Measurements from ENCODE around the gene FBXL16.

The FBXL16 gene

DNA sequence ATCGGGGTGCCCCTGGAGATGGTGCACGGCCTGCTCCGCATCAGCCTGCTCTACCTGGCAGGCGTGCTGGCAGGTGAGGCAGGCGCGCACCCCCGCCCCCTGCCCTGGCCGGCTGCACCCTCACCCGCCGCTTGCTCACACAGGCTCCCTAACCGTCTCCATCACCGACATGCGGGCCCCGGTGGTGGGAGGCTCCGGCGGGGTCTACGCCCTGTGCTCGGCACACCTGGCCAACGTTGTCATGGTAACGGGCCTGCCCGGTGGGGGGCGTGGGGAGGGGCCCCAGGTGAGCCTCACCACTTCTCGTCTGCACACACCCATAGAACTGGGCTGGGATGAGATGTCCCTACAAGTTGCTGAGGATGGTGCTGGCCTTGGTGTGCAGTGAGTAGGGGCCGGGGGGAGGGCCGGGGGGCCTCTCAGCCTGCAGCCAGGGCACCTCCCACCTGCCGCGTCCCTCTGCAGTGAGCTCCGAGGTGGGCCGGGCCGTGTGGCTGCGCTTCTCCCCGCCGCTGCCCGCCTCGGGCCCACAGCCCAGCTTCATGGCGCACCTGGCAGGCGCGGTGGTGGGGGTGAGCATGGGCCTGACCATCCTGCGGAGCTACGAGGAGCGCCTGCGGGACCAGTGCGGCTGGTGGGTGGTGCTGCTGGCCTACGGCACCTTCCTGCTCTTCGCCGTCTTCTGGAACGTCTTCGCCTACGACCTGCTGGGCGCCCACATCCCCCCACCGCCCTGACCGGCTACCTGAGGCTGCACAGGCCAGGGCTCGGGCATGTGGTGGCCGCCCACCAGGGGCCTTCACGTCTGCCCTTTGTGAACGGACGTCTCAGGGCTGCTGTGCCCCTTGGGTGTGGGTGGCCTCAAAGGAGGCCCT lies 28.0 kb downstream of the FBXL16 start:
- no peak overlapping the region for H3K27ac ChIP-seq (replicated peaks)
- no peak overlapping the region for H3K4me3 ChIP-seq (replicated peaks; ENCODE audit: insufficient read depth, low read length)
- no peaks in the 10 kb centered on the region for H3K27me3 ChIP-seq (ENCODE audit: insufficient read depth, poor library complexity, severe bottlenecking)
- no peak for DNase-seq (ENCODE audit: low read depth in 1 of 2, low spot score in 1 of 2)
- TF ChIP-seq GABPA (IDR thresholded peaks at IDR 0.05; ENCODE audit: low read depth) (no peak), POLR2AphosphoS5 (IDR thresholded peaks at IDR 0.05; ENCODE audit: low read depth) (no peak), SPI1 (IDR thresholded peaks at IDR 0.05; ENCODE audit: borderline replicate concordance, low read depth) (no peak)
- TF ChIP-seq, protein P1, sequence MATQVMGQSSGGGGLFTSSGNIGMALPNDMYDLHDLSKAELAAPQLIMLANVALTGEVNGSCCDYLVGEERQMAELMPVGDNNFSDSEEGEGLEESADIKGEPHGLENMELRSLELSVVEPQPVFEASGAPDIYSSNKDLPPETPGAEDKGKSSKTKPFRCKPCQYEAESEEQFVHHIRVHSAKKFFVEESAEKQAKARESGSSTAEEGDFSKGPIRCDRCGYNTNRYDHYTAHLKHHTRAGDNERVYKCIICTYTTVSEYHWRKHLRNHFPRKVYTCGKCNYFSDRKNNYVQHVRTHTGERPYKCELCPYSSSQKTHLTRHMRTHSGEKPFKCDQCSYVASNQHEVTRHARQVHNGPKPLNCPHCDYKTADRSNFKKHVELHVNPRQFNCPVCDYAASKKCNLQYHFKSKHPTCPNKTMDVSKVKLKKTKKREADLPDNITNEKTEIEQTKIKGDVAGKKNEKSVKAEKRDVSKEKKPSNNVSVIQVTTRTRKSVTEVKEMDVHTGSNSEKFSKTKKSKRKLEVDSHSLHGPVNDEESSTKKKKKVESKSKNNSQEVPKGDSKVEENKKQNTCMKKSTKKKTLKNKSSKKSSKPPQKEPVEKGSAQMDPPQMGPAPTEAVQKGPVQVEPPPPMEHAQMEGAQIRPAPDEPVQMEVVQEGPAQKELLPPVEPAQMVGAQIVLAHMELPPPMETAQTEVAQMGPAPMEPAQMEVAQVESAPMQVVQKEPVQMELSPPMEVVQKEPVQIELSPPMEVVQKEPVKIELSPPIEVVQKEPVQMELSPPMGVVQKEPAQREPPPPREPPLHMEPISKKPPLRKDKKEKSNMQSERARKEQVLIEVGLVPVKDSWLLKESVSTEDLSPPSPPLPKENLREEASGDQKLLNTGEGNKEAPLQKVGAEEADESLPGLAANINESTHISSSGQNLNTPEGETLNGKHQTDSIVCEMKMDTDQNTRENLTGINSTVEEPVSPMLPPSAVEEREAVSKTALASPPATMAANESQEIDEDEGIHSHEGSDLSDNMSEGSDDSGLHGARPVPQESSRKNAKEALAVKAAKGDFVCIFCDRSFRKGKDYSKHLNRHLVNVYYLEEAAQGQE (IDR thresholded peaks at IDR 0.05; ENCODE audit: insufficient replicate concordance, low read depth), result no peak
- TF ChIP-seq, protein P2, sequence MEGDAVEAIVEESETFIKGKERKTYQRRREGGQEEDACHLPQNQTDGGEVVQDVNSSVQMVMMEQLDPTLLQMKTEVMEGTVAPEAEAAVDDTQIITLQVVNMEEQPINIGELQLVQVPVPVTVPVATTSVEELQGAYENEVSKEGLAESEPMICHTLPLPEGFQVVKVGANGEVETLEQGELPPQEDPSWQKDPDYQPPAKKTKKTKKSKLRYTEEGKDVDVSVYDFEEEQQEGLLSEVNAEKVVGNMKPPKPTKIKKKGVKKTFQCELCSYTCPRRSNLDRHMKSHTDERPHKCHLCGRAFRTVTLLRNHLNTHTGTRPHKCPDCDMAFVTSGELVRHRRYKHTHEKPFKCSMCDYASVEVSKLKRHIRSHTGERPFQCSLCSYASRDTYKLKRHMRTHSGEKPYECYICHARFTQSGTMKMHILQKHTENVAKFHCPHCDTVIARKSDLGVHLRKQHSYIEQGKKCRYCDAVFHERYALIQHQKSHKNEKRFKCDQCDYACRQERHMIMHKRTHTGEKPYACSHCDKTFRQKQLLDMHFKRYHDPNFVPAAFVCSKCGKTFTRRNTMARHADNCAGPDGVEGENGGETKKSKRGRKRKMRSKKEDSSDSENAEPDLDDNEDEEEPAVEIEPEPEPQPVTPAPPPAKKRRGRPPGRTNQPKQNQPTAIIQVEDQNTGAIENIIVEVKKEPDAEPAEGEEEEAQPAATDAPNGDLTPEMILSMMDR (IDR thresholded peaks at IDR 0.05; ENCODE audit: insufficient read depth, low read length), result no peak

DNA sequence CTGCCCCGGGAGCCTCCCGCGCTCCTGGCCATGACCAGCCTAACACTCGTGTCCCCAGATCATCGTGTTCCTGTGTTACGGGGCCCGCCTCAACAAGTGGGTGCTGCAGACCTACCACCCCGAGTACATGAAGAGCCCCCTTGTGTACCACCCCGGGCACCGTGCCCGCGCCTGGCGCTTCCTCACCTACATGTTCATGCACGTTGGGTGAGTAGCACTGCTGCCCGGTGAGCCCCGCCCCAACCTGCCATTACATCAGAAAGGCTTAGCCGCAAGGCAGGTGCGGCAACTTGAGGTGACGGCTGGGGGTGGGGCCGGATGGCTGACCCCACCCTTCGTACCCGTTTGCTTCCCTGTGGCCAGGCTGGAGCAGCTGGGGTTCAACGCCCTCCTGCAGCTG lies 28.7 kb downstream of the FBXL16 start:
- TF ChIP-seq, protein P2 (IDR thresholded peaks at IDR 0.05; ENCODE audit: insufficient read depth, low read length), result no peak
- TF ChIP-seq GABPA (IDR thresholded peaks at IDR 0.05; ENCODE audit: low read depth) (no peak), POLR2AphosphoS5 (IDR thresholded peaks at IDR 0.05; ENCODE audit: low read depth) (no peak), SPI1 (IDR thresholded peaks at IDR 0.05; ENCODE audit: borderline replicate concordance, low read depth) (no peak)
- TF ChIP-seq, protein P1 (IDR thresholded peaks at IDR 0.05; ENCODE audit: insufficient replicate concordance, low read depth), result no peak
- no peak for DNase-seq (ENCODE audit: low read depth in 1 of 2, low spot score in 1 of 2)
- H3K27ac ChIP-seq (replicated peaks), result no peak overlapping the region
- no peak overlapping the region for H3K4me3 ChIP-seq (replicated peaks; ENCODE audit: insufficient read depth, low read length)
- H3K27me3 ChIP-seq (ENCODE audit: insufficient read depth, poor library complexity, severe bottlenecking), result no peaks in the 10 kb centered on the region

DNA sequence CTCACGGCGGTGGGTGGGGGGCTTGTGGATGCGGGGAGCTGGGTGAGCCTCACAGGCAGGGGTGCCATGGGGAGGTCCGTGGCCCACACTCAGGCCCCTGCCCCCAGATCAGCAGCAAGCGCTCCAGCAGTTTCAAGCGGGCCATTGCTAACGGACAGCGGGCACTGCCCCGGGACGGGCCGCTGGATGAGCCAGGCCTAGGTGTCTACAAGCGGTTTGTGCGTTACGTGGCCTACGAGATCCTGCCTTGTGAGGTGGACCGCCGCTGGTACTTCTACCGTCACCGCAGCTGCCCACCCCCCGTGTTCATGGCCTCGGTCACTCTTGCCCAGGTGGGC lies 29.1 kb downstream of the FBXL16 start:
- H3K27me3 ChIP-seq (ENCODE audit: insufficient read depth, poor library complexity, severe bottlenecking), result no peaks in the 10 kb centered on the region
- H3K4me3 ChIP-seq (replicated peaks; ENCODE audit: insufficient read depth, low read length), result no peak overlapping the region
- H3K27ac ChIP-seq (replicated peaks), result no peak overlapping the region
- DNase-seq (ENCODE audit: low read depth in 1 of 2, low spot score in 1 of 2), result no peak
- TF ChIP-seq, protein P2 (IDR thresholded peaks at IDR 0.05; ENCODE audit: insufficient read depth, low read length), result no peak
- no peak for TF ChIP-seq POLR2AphosphoS5 (IDR thresholded peaks at IDR 0.05; ENCODE audit: low read depth)
- TF ChIP-seq, protein P1 (IDR thresholded peaks at IDR 0.05; ENCODE audit: insufficient replicate concordance, low read depth), result no peak
- TF ChIP-seq GABPA (IDR thresholded peaks at IDR 0.05; ENCODE audit: low read depth), result no peak
- TF ChIP-seq SPI1 (IDR thresholded peaks at IDR 0.05; ENCODE audit: borderline replicate concordance, low read depth), result no peak

All from HL-60 (cell line).